GM21723 (cell line): ENCODE results near the gene ZNF564.
"Not testable (repeated sequence)": the region's sequence is repeated elsewhere in the genome, so short reads cannot be mapped to it uniquely, and the experiment has no call there.

Source experiments
- ATAC-seq: cut with Tn5 transposase; IDR thresholded peaks from one replicate; pipeline ENCODE4 v1.9.1; 2021; ENCODE audit warnings: mild to moderate bottlenecking, moderate library complexity; ENCODE audit not compliant: unreplicated experiment

Gene ZNF564

GRCh38 chr19:12551060-12551832 lies at the start of gene ZNF564:
Gene ZNF564 (minus strand): TSS chr19:12551482. CDS start chr19:12551332, 150 bp downstream.
- peak; percentile 97 for ATAC-seq

DNA sequence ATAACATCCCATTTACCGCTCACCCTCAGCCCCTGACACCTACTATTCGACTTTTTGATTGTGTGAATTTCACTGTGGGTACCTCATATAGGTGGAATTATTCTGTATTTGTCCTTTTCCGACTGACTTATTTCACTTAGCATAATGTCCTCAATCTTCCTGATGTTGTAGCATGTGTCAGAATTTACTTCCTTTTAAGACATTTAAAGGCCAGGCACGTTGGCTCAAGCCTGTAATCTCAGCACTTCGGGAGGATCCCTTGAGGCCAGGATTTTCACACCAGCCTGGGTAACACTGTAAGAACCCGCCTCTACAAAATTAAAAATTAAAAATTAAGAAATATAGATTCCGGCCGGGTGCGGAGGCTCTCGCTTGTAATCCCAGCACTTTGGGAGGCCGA lies 46.3 kb upstream of the ZNF564 start:
- no peak for ATAC-seq

GRCh38 chr19:12596927-12597548 lies 45.8 kb upstream of the ZNF564 start:
- ATAC-seq: no peak

GRCh38 chr19:12596485-12596884 lies 45.2 kb upstream of the ZNF564 start:
- no peak for ATAC-seq

- no peak for ATAC-seq
Observed at GRCh38 chr19:12581100-12581499, 29.8 kb upstream of the ZNF564 start.

GRCh38 chr19:12580180-12580694 lies 29.0 kb upstream of the ZNF564 start:
- ATAC-seq: no peak

DNA sequence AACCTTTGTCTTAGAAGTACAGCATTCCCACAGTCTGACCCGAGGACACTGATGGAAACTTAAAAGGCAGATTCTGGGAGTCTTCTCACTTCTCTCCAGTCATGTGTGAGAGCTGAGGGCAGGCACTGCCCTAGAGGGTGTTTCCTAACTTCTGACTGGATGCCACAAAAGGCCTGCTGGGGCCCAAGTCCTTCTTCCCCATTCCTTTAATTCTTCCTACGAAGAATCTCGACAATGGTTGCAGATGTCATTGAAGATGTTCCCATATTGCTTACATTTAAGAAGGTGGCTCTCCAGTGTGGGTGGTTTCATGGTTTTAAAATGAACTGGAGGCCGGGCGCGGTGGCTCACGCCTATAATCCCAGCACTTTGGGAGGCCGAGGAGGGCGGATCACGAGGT lies 27.4 kb upstream of the ZNF564 start:
- ATAC-seq: no peak

DNA sequence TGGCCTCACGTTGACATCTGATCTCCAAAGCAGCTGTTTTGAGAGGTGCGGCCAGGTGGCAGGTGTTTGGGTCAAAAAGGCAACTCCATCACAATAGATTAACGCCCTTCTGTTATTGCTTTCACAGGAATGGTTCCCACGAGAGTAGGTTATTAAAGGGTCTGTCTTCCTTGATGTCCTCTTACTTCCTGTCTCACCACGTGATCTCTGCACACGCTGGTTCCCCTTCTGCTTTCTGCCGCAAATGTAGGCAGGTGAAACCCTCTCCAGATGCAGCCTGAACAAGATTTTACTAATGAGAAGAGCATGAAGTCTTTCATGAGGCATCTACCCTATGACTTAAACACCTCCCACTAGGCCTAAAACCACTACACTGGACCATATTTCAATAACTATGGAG lies 22.8 kb upstream of the ZNF564 start:
- no peak for ATAC-seq

DNA sequence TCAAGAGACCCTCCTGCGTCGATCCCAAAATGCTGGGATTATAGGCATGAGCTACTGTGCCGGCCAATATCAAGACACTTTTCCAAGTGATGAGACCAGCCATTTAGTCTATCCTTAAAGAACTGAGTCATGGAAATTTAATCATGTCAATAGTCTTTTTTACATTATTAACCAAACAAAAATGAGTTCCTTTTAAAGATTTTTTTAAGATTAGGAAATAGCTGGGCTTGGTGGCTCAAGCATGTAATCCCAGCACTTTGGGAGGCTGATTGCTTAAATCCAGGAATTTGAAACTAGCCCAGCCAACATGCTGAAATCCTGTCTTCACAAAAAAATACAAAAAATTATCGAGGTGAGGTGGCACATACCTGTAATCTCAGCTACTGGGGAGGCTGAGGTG lies 16.7 kb upstream of the ZNF564 start:
- ATAC-seq: no peak

DNA sequence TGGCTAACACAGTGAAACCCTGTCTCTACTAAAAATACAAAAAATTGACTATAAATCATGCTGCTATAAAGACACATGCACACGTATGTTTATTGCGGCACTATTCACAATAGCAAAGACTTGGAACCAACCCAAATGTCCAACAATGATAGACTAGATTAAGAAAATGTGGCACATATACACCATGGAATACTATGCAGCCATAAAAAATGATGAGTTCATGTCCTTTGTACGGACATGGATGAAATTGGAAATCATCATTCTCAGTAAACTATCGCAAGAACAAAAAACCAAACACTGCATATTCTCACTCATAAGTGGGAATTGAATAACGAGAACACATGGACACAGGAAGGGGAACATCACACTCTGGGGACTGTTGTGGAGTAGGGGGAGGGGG lies 15.1 kb upstream of the ZNF564 start:
- ATAC-seq: not testable (repeated sequence)

DNA sequence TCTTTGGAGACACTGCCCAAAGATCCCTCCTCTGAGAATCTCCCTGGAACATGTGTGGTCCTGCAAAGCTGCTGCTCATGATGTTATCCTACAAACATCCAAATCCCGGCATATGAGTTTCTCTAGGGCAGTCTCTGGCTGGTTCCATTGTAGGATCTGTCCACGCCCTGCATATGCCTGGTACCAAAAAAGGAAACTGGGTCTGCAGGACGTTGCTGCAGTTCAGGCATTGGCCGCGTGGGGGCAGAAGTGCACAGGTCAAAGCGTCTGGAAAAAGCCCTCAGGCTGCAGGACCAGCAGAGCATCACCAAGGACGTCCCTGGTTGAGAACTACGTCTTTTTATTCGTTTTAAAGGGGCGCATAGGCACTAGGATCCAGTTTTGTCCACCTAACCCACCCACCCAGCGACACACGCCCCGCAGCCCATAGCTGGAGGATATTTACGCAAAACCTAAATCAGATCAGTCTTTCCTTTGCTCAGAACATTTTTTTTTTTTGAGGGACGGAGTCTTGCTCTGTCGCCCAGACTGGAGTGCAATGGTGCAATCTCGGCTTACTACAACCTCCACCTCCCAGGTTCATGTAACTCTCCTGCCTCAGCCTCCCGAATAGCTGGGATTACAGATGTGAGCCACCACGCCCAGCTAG lies 12.9 kb upstream of the ZNF564 start:
- no peak for ATAC-seq

DNA sequence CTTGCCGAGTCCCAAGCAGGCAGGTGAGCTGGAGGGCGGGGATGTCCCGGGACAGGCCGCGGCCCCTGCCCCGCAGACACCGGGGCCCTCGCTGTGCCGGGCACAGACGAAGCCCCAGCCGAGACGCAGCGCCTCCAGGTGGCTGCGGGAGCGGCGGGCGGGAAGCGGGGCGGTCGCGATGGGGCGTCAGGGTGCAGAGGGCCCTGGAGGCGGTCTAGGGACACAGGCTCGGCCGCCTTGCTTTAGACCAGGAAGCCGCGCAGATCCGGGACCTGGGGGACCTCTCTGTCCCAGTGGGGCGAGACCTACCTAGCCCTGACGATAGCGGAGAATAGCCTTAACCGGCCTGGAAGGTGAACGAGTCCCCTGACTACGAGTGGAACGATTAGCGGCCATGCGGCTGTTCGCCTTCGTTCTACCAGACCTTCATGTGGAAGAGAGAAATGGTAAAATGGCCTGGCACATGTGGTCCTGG lies 4.2 kb upstream of the ZNF564 start:
- no peak for ATAC-seq

- no peak for ATAC-seq
Observed at GRCh38 chr19:12546903-12547302, 4.4 kb downstream of the ZNF564 start.

DNA sequence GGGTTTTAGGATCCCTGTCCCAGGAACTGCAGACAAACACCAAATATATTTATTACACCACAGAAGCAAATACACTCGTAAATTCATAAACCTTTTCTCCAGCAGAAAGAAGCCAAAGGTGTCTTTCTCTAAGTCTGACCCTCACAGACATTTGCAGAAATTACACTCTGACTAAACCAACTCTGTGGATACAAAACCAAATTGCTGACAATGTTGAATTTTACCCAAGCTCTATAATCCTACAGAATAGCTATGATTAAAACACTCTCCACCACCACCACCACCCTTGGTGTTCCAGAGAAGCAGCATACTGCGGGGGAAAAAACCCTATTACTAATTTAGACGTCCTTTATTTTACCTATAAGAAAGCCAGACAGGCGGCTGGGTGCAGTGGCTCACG lies 5.2 kb downstream of the ZNF564 start:
- no peak for ATAC-seq

DNA sequence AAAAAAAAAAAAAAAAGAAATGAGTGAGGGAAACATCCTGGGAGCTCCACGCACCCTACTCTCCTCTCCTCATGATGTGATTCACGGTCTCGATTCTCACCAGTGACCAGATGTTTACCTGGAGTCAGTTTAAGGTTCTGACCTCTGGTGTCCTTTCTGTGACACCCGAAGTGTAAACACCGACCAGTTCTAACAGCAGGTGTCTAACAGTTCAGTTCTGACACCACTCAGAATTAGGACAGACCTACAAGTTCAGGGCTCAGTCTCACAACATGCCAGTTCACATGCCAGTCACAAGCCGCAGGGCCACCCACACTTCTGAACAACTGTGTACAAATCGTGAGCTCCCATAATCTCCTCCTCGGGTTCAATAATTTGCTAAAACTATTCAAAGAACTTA lies 6.0 kb downstream of the ZNF564 start:
- no peak for ATAC-seq

- ATAC-seq: no peak
Observed at GRCh38 chr19:12544401-12544876, 6.8 kb downstream of the ZNF564 start.

DNA sequence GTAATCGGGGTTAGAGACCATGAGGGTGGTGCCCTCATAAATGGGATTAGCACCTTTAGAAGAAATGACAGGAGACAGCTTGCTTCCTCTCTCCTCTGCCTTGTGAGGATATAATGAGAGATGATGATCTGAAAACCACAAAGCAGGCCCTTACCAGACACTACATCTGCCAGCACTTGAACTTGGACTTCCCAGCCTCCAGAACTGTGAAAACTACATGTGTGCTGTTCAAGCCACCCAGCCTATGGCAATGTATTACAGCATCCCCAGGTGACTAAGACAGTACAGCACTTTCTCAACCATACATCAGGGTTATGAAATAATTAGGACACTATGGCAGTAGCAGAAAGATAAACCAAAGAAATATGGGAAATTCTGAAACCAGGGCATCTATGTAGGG lies 7.4 kb downstream of the ZNF564 start:
- ATAC-seq: no peak

DNA sequence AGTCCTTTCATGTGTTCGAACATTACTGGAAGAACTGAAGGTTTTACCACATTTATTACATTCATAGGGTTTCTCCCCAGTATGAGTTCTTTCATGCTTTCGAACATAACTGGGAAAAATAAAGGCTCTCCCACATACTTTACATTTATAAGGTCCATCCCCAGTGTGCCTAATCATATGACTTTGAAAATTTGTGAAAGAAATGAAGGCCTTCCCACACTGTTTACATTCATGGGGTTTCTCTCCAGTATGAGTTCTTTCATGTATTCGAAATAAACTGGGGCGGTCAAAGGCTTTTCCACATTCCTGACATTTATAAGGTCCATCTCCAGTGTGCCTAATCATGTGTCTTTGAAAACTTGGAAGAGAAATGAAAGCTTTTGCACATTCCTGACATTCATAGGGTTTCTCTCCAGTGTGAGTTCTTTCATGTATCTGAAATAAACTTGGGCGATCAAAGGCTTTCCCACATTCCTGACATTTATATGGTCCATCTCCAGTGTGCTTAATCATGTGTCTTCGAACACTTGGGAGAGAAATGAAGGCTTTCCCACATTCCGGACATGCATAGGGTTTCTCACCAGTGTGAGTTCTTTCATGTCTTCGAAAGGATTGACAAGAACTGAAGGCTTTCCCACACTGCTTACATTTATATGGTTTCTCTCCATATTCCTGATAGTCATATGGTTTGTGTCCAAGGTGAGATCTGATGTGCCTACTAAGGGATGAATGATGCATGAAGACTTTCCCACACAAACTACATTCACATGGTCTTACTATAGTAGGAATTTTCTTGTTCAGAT lies 24.0 kb downstream of the ZNF564 start:
- no peak for ATAC-seq

DNA sequence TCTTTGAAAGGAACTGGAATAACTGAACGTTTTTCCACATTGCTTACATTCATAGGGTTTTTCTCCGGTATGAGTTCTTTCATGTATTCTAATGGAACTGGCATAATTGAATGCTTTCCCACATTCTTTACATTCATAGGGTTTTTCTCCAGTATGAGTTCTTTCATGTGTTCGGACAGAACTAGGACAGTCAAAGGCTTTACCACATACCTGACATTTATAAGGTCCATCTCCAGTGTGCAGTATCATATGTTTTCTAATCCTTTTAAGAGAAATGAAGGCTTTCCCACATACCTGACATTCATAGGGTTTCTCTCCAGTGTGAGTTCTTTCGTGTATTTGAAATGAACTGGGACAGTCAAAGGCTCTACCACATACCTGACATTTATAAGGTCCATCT lies 24.7 kb downstream of the ZNF564 start:
- ATAC-seq: no peak

GRCh38 chr19:12521996-12522395 lies 29.3 kb downstream of the ZNF564 start:
- no peak for ATAC-seq

GRCh38 chr19:12513531-12514061 lies 37.7 kb downstream of the ZNF564 start:
- no peak for ATAC-seq
